HepG2 (cell line): ENCODE results near the gene ADCK2.

Experiments used
- BCLAF1 ChIP-seq: fragments of 450-650 bp; IDR thresholded peaks from 2 replicates; pipeline ENCODE4 v1.6.1; 2017; ENCODE audit warnings: mild to moderate bottlenecking
- CHD4 ChIP-seq: fragments of 200-600 bp; sonication (generic); IDR thresholded peaks from 2 replicates; pipeline ENCODE4 v1.7.0; 2017; ENCODE audit warnings: mild to moderate bottlenecking, low read length, borderline replicate concordance
- CREB1 ChIP-seq, 2 experiments: fragments of 450-650 bp in 1 of 2; IDR thresholded peaks; 2 replicates each; pipeline ENCODE4 v1.6.1; 2016 to 2017; ENCODE audit warnings: control low read depth in 1 of 2, mild to moderate bottlenecking in 1 of 2, missing compliant biosample characterization in 1 of 2, missing genetic modification characterization in 1 of 2
- EZH2 ChIP-seq: conservative IDR thresholded peaks from 2 replicates; pipeline ENCODE4 v1.6.1; 2012; ENCODE audit warnings: mild to moderate bottlenecking, low read depth, low read length, moderate library complexity
- MAFF ChIP-seq: IDR thresholded peaks from 2 replicates; pipeline ENCODE4 v1.6.1; 2011; ENCODE audit warnings: low read depth, low read length, improper control_type of control experiment
- MXI1 ChIP-seq: IDR thresholded peaks from 3 replicates; pipeline ENCODE4 v1.6.1; 2012; ENCODE audit warnings: low read depth, low read length, inconsistent platforms, borderline replicate concordance
- RARG ChIP-seq: sonication (generic); formaldehyde crosslinking; IDR thresholded peaks from 2 replicates; pipeline ENCODE4 v1.4.0; 2020; ENCODE audit warnings: low read depth, mild to moderate bottlenecking, missing genetic modification reagents
- YY1 ChIP-seq: IDR thresholded peaks from 2 replicates; pipeline ENCODE4 v1.6.1; 2011; ENCODE audit warnings: low read length, low read depth, moderate library complexity, mild to moderate bottlenecking; ENCODE audit not compliant: insufficient read depth, insufficient replicate concordance
- ZFP62 ChIP-seq: sonication (generic); formaldehyde crosslinking; IDR thresholded peaks from 2 replicates; pipeline ENCODE4 v1.4.0; 2020; ENCODE audit warnings: missing genetic modification reagents
- ZNF501 ChIP-seq: sonication (generic); formaldehyde crosslinking; IDR thresholded peaks from 2 replicates; pipeline ENCODE4 v1.5.1; 2020; ENCODE audit warnings: mild to moderate bottlenecking, moderate library complexity, missing genetic modification reagents
- TF ChIP-seq, protein P1 (sequence below): sonication (generic); IDR thresholded peaks from 2 replicates; pipeline ENCODE4 v1.6.1; 2016; ENCODE audit warnings: low read depth, borderline replicate concordance

DNA sequence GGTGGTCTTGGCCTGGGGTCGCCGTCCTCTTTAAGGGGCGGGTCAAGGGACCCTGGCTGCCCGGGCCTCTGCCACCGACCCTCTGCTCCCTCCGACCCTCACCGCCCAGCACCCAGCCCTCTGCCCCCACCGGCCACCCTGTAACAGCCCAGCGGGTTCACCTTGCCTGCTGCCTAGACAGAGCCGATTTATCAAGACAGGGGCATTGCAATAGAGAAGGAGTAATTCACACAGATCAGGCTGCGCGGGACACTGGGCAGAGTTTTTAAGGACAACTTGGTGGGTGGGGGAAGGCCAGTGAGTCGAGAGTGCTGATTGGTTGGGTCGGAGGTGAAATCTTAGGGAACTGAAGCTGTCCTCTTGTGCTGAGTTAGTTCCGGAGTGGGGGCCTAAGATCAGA, 779 bp upstream of the ADCK2 start:
- TF ChIP-seq BCLAF1 (no peak), MXI1 (no peak), ZNF501 (CRISPR knock-in tag) (no peak), YY1 (no peak), EZH2 (no peak), RARG (CRISPR knock-in tag) (no peak), CREB1 (IDR thresholded peaks at IDR 0.05) (no peak), CREB1 (CRISPR knock-in tag; IDR thresholded peaks at IDR 0.05) (no peak), CHD4 (no peak), ZFP62 (CRISPR knock-in tag) (no peak), MAFF (no peak)
- TF ChIP-seq, protein P1, sequence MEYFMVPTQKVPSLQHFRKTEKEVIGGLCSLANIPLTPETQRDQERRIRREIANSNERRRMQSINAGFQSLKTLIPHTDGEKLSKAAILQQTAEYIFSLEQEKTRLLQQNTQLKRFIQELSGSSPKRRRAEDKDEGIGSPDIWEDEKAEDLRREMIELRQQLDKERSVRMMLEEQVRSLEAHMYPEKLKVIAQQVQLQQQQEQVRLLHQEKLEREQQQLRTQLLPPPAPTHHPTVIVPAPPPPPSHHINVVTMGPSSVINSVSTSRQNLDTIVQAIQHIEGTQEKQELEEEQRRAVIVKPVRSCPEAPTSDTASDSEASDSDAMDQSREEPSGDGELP = no peak
